ENCODE measurements around the gene TMEM86A.

Gene TMEM86A

GRCh38 chr11:18727479-18728236, 29.1 kb downstream of the TMEM86A start:
- H3K27ac ChIP-seq (ENCODE audit: low read depth, low read length) = no peak overlapping the region
- H4K20me1 ChIP-seq (ENCODE audit: low read depth, low read length) = no peaks in the 10 kb centered on the region
- no peaks in the 10 kb centered on the region for H3K27me3 ChIP-seq (ENCODE audit: low read length)
- H3K4me2 ChIP-seq (ENCODE audit: low read depth, low read length, poor library complexity, severe bottlenecking) = no peak overlapping the region
- H3F3A ChIP-seq (ENCODE audit: insufficient read depth) = no peaks in the 10 kb centered on the region
- H2AFZ ChIP-seq (ENCODE audit: low read depth, low read length, severe bottlenecking) = peak overlapping the region; percentile 33
- no peaks in the 10 kb centered on the region for H3K9me3 ChIP-seq (ENCODE audit: insufficient read depth, low read length)
- TF ChIP-seq EZH2phosphoT487 (conservative IDR thresholded peaks at IDR 0.05; ENCODE audit: low read length) = no peak
- peak; percentile 70 for TF ChIP-seq CTCF (IDR thresholded peaks at IDR 0.05; ENCODE audit: insufficient read depth, low read length, poor library complexity, severe bottlenecking)
- no peaks in the 10 kb centered on the region for H3K36me3 ChIP-seq (ENCODE audit: low read length)
- H3K4me3 ChIP-seq (ENCODE audit: insufficient read depth, low read length, poor library complexity, severe bottlenecking) = no peak overlapping the region
- no peaks in the 10 kb centered on the region for H3K79me2 ChIP-seq (ENCODE audit: insufficient read depth, low read length)
- H3K9ac ChIP-seq (ENCODE audit: low read length) = no peak overlapping the region
- no peaks in the 10 kb centered on the region for H3K9me2 ChIP-seq (replicated peaks; ENCODE audit: insufficient read depth, low read length)

- H3K9ac ChIP-seq (ENCODE audit: low read length) = no peak overlapping the region
- H3K36me3 ChIP-seq (ENCODE audit: low read length) = no peaks in the 10 kb centered on the region
- H3K9me2 ChIP-seq (replicated peaks; ENCODE audit: insufficient read depth, low read length) = no peaks in the 10 kb centered on the region
- no peak overlapping the region for H3K4me3 ChIP-seq (ENCODE audit: insufficient read depth, low read length, poor library complexity, severe bottlenecking)
- H2AFZ ChIP-seq (ENCODE audit: low read depth, low read length, severe bottlenecking) = no peak overlapping the region
- H3K4me2 ChIP-seq (ENCODE audit: low read depth, low read length, poor library complexity, severe bottlenecking) = no peak overlapping the region
- no peaks in the 10 kb centered on the region for H3K79me2 ChIP-seq (ENCODE audit: insufficient read depth, low read length)
- no peaks in the 10 kb centered on the region for H3K27me3 ChIP-seq (ENCODE audit: low read length)
- H3F3A ChIP-seq (ENCODE audit: insufficient read depth) = no peaks in the 10 kb centered on the region
- H3K27ac ChIP-seq (ENCODE audit: low read depth, low read length) = no peak overlapping the region
- H3K9me3 ChIP-seq (ENCODE audit: insufficient read depth, low read length) = no peaks in the 10 kb centered on the region
- H4K20me1 ChIP-seq (ENCODE audit: low read depth, low read length) = no peaks in the 10 kb centered on the region
- TF ChIP-seq EZH2phosphoT487 (conservative IDR thresholded peaks at IDR 0.05; ENCODE audit: low read length) = no peak
- no peak for TF ChIP-seq CTCF (IDR thresholded peaks at IDR 0.05; ENCODE audit: insufficient read depth, low read length, poor library complexity, severe bottlenecking)
These were observed 30.1 kb downstream of the TMEM86A start for GRCh38 chr11:18728658-18729057.

- Histone ChIP-seq H4K20me1 (ENCODE audit: low read depth, low read length) (no peaks in the 10 kb centered on the region), H3K9ac (ENCODE audit: low read length) (no peak overlapping the region), H3K9me3 (ENCODE audit: insufficient read depth, low read length) (no peaks in the 10 kb centered on the region), H2AFZ (ENCODE audit: low read depth, low read length, severe bottlenecking) (no peak overlapping the region), H3F3A (ENCODE audit: insufficient read depth) (no peaks in the 10 kb centered on the region), H3K27me3 (ENCODE audit: low read length) (no peaks in the 10 kb centered on the region), H3K79me2 (ENCODE audit: insufficient read depth, low read length) (no peaks in the 10 kb centered on the region), H3K9me2 (replicated peaks; ENCODE audit: insufficient read depth, low read length) (no peaks in the 10 kb centered on the region), H3K4me2 (ENCODE audit: low read depth, low read length, poor library complexity, severe bottlenecking) (no peak overlapping the region), H3K36me3 (ENCODE audit: low read length) (no peaks in the 10 kb centered on the region), H3K27ac (ENCODE audit: low read depth, low read length) (no peak overlapping the region), H3K4me3 (ENCODE audit: insufficient read depth, low read length, poor library complexity, severe bottlenecking) (no peak overlapping the region)
- TF ChIP-seq CTCF (IDR thresholded peaks at IDR 0.05; ENCODE audit: insufficient read depth, low read length, poor library complexity, severe bottlenecking) = no peak
These were observed 30.8 kb downstream of the TMEM86A start for GRCh38 chr11:18729426-18729825.
